ENCODE measurements around the gene FAM50A. TPM values are rescaled to one million over a fixed set of nuclear protein-coding genes. Genes with fewer than 3 reads are reported as not detected.

The FAM50A gene
- total and polyA plus RNA-seq, 2 donors, result 14.9 to 81.9 TPM

GRCh38 chrX:154483325-154483724 is 39.4 kb downstream of the FAM50A start:
- Histone ChIP-seq H3K27ac (ENCODE audit: low read depth) (no peak overlapping the region), H3K36me3 (ENCODE audit: insufficient read depth) (peaks cover 1% of the 10 kb centered on the region), H3K4me1 (ENCODE audit: insufficient read depth) (no peaks in the 10 kb centered on the region), H3K4me3 (ENCODE audit: low read depth, low read length) (no peak overlapping the region)
- 84% methylated on average over 7 of the region's 7 CpGs for WGBS
- no peak for DNase-seq (ENCODE audit: extremely low spot score)

GRCh38 chrX:154484255-154485149 is 40.6 kb downstream of the FAM50A start:
- Histone ChIP-seq H3K36me3 (ENCODE audit: insufficient read depth) (peaks cover 1% of the 10 kb centered on the region), H3K4me1 (ENCODE audit: insufficient read depth) (no peaks in the 10 kb centered on the region), H3K4me3 (ENCODE audit: low read depth, low read length) (no peak overlapping the region), H3K27ac (ENCODE audit: low read depth) (no peak overlapping the region)
- 76% methylated on average over 16 of the region's 16 CpGs for WGBS
- no peak for DNase-seq (ENCODE audit: extremely low spot score)

- H3K36me3 ChIP-seq (ENCODE audit: insufficient read depth), result peaks cover 1% of the 10 kb centered on the region
- peak overlapping the region; percentile 85 for H3K27ac ChIP-seq (ENCODE audit: low read depth)
- peak overlapping the region; percentile 76 for H3K4me3 ChIP-seq (ENCODE audit: low read depth, low read length)
- DNase-seq (ENCODE audit: extremely low spot score), result no peak
- WGBS, result 40% methylated on average over 35 of the region's 35 CpGs
- no peaks in the 10 kb centered on the region for H3K4me1 ChIP-seq (ENCODE audit: insufficient read depth)
Measured at GRCh38 chrX:154485150-154486051, 41.5 kb downstream of the FAM50A start.

- under 1% methylated on average over 35 of the region's 35 CpGs for WGBS
- peak overlapping the region; percentile 85 for H3K27ac ChIP-seq (ENCODE audit: low read depth)
- H3K4me1 ChIP-seq (ENCODE audit: insufficient read depth), result no peaks in the 10 kb centered on the region
- DNase-seq (ENCODE audit: extremely low spot score), result no peak
- H3K36me3 ChIP-seq (ENCODE audit: insufficient read depth), result peaks cover 1% of the 10 kb centered on the region
- peak overlapping the region; percentile 76 for H3K4me3 ChIP-seq (ENCODE audit: low read depth, low read length)
Measured at GRCh38 chrX:154486052-154486395, 42.1 kb downstream of the FAM50A start.

GRCh38 chrX:154486396-154487207 is 42.7 kb downstream of the FAM50A start, which contains the start of gene UBL4A:
Gene UBL4A (minus strand): TSS chrX:154486615. CDS start chrX:154486584, 31 bp downstream.
- Histone ChIP-seq H3K4me3 (ENCODE audit: low read depth, low read length) (peak within 1 kb of the TSS; percentile 76), H3K27ac (ENCODE audit: low read depth) (peak within 1 kb of the TSS; percentile 85), H3K4me1 (ENCODE audit: insufficient read depth) (no peaks in the 10 kb centered on the region), H3K36me3 (ENCODE audit: insufficient read depth) (peaks cover 1% of the 10 kb centered on the region)
- no peak for DNase-seq (ENCODE audit: extremely low spot score)
- WGBS, result under 1% methylated on average over 77 of the region's 95 CpGs

- WGBS, result 90% methylated on average over 28 of the region's 28 CpGs
- Histone ChIP-seq H3K27ac (ENCODE audit: low read depth) (no peak overlapping the region), H3K36me3 (ENCODE audit: insufficient read depth) (peaks cover 1% of the 10 kb centered on the region), H3K4me1 (ENCODE audit: insufficient read depth) (no peaks in the 10 kb centered on the region), H3K4me3 (ENCODE audit: low read depth, low read length) (no peak overlapping the region)
- no peak for DNase-seq (ENCODE audit: extremely low spot score)
Measured at GRCh38 chrX:154487518-154488290, 43.8 kb downstream of the FAM50A start.

GRCh38 chrX:154488336-154489075 is 44.6 kb downstream of the FAM50A start:
- Histone ChIP-seq H3K36me3 (ENCODE audit: insufficient read depth) (peaks cover 1% of the 10 kb centered on the region), H3K27ac (ENCODE audit: low read depth) (no peak overlapping the region), H3K4me1 (ENCODE audit: insufficient read depth) (no peaks in the 10 kb centered on the region), H3K4me3 (ENCODE audit: low read depth, low read length) (no peak overlapping the region)
- no peak for DNase-seq (ENCODE audit: extremely low spot score)
- WGBS, result 89% methylated on average over 20 of the region's 20 CpGs

GRCh38 chrX:154489182-154489581 is 45.2 kb downstream of the FAM50A start:
- no peak for DNase-seq (ENCODE audit: extremely low spot score)
- Histone ChIP-seq H3K4me1 (ENCODE audit: insufficient read depth) (no peaks in the 10 kb centered on the region), H3K4me3 (ENCODE audit: low read depth, low read length) (no peak overlapping the region), H3K27ac (ENCODE audit: low read depth) (no peak overlapping the region), H3K36me3 (ENCODE audit: insufficient read depth) (no peaks in the 10 kb centered on the region)
- WGBS, result 77% methylated on average over 4 of the region's 4 CpGs

- DNase-seq (ENCODE audit: extremely low spot score), result no peak
- Histone ChIP-seq H3K4me3 (ENCODE audit: low read depth, low read length) (peak overlapping the region; percentile 69), H3K4me1 (ENCODE audit: insufficient read depth) (no peaks in the 10 kb centered on the region), H3K36me3 (ENCODE audit: insufficient read depth) (no peaks in the 10 kb centered on the region), H3K27ac (ENCODE audit: low read depth) (peak overlapping the region; percentile 96)
- WGBS, result 1% methylated on average over 19 of the region's 19 CpGs
Measured at GRCh38 chrX:154490021-154490413, 46.1 kb downstream of the FAM50A start.

- DNase-seq (ENCODE audit: extremely low spot score), result peak; percentile 74
- Histone ChIP-seq H3K4me1 (ENCODE audit: insufficient read depth) (no peaks in the 10 kb centered on the region), H3K4me3 (ENCODE audit: low read depth, low read length) (peak within 1 kb of the TSS; percentile 69), H3K27ac (ENCODE audit: low read depth) (peak within 1 kb of the TSS; percentile 96), H3K36me3 (ENCODE audit: insufficient read depth) (no peaks in the 10 kb centered on the region)
- WGBS, result under 1% methylated on average over 52 of the region's 71 CpGs
Measured at GRCh38 chrX:154490414-154491083, 46.6 kb downstream of the FAM50A start, which contains the start of gene SLC10A3. Gene SLC10A3 (minus strand): TSS chrX:154490629. CDS start chrX:154488940, 1,689 bp downstream.

GRCh38 chrX:154494715-154495114 is 50.8 kb downstream of the FAM50A start:
- Histone ChIP-seq H3K4me1 (ENCODE audit: insufficient read depth) (no peaks in the 10 kb centered on the region), H3K27ac (ENCODE audit: low read depth) (no peak overlapping the region), H3K4me3 (ENCODE audit: low read depth, low read length) (no peak overlapping the region), H3K36me3 (ENCODE audit: insufficient read depth) (no peaks in the 10 kb centered on the region)
- 75% methylated on average over 3 of the region's 3 CpGs for WGBS
- no peak for DNase-seq (ENCODE audit: extremely low spot score)

Data from urinary bladder (tissue), 4 donors.